Endothelial cell of umbilical vein (primary cell): ENCODE data around the gene OTX2. TPM values are rescaled to one million over a fixed set of nuclear protein-coding genes. Genes with fewer than 3 reads are reported as not detected.

Experiments
- BruUV-seq: library from RNA; stranded (reverse); fragments of 400-500 nt; replicated peaks from 2 replicates; lab custom pipeline; 2021; lab: Mats Ljungman, UMichigan
- CTCF ChIA-PET: fragments of 300-600, 350-600 bp; sonication (Branson Sonifier 250); formaldehyde crosslinking; loops from one replicate; lab custom pipeline; 2021; ENCODE audit warnings: antibody characterized with exemption, inconsistent platforms; lab: Charles Lee
- POLR2A ChIA-PET: fragments of 300-600, 350-600 bp; sonication (Branson Sonifier 250); formaldehyde crosslinking; loops from one replicate; lab custom pipeline; 2021; ENCODE audit warnings: antibody characterized with exemption, inconsistent platforms; lab: Charles Lee
- DNase-seq: peaks from one replicate; pipeline ENCODE4 v3.0.0-alpha.2; 2011; ENCODE audit warnings: low read depth, low spot score
- FAIRE-seq: peaks from 2 replicates; lab custom pipeline; 2011; peaks lifted over from hg19 to GRCh38; lab: Jason Lieb, UNC
- H2AFZ ChIP-seq: 2 replicates; pipeline ENCODE4 v1.6.0; 2012; ENCODE audit warnings: low read depth, low read length, control low read depth, inconsistent platforms
- H3K27ac ChIP-seq: 2 replicates; pipeline ENCODE4 v1.5.1; 2011; ENCODE audit warnings: low read depth, mild to moderate bottlenecking, control low read depth, low read length, moderate library complexity; ENCODE audit not compliant: insufficient read depth
- H3K27me3 ChIP-seq, 2 experiments: 2 replicates each; pipeline versions ENCODE4 v1.6.0 to v1.6.1; 2011; ENCODE audit warnings: low read length in 2 of 2, mixed read lengths in 1 of 2; ENCODE audit not compliant: control insufficient read depth in 2 of 2, insufficient read depth in 2 of 2
- H3K36me3 ChIP-seq, 2 experiments: 2 replicates in 1 of 2; 3 replicates in 1 of 2; pipeline ENCODE4 v1.5.1; 2011; ENCODE audit warnings: low read length in 2 of 2, mild to moderate bottlenecking in 1 of 2, moderate library complexity in 1 of 2; ENCODE audit not compliant: control insufficient read depth in 2 of 2, insufficient read depth in 2 of 2; ENCODE audit errors: extremely low read depth in 1 of 2
- H3K4me1 ChIP-seq: 3 replicates; pipeline ENCODE4 v1.5.1; 2011; ENCODE audit warnings: mild to moderate bottlenecking, low read length; ENCODE audit not compliant: control insufficient read depth, insufficient read depth; ENCODE audit errors: extremely low read depth
- H3K4me2 ChIP-seq: 2 replicates; pipeline ENCODE4 v1.6.1; 2011; ENCODE audit warnings: low read length, control low read depth, mixed read lengths; ENCODE audit not compliant: insufficient read depth
- H3K4me3 ChIP-seq, 3 experiments: fragments of 200-600 bp in 1 of 3; sonication (generic), shearing (Covaris generic) in 1 of 3; replicated peaks in 1 of 3; 2 replicates each; pipeline ENCODE4 v1.5.1; 2011 to 2016; ENCODE audit warnings: control low read depth in 3 of 3, low read length in 3 of 3, mild to moderate bottlenecking in 2 of 3, inconsistent platforms in 1 of 3, low read depth in 1 of 3, moderate library complexity in 1 of 3; ENCODE audit not compliant: insufficient read depth in 1 of 3
- H3K79me2 ChIP-seq: 2 replicates; pipeline ENCODE4 v1.6.0; 2012; ENCODE audit warnings: low read length, inconsistent platforms; ENCODE audit not compliant: control insufficient read depth, insufficient read depth
- H3K9ac ChIP-seq: replicated peaks from 2 replicates; pipeline ENCODE3; 2011; ENCODE audit warnings: low read length, control low read depth; ENCODE audit not compliant: insufficient read depth; ENCODE audit errors: extremely low read depth
- H3K9me1 ChIP-seq: replicated peaks from 3 replicates; pipeline ENCODE4 v1.6.0; 2011; ENCODE audit warnings: mild to moderate bottlenecking, low read length; ENCODE audit not compliant: control insufficient read depth, insufficient read depth; ENCODE audit errors: extremely low read depth
- H3K9me3 ChIP-seq: replicated peaks from 2 replicates; pipeline ENCODE4 v1.5.1; 2012; ENCODE audit warnings: low read length, inconsistent platforms; ENCODE audit not compliant: control insufficient read depth, insufficient read depth
- H4K20me1 ChIP-seq: replicated peaks from 2 replicates; pipeline ENCODE3; 2011; ENCODE audit warnings: mild to moderate bottlenecking, low read length; ENCODE audit not compliant: control insufficient read depth, insufficient read depth; ENCODE audit errors: extremely low read depth
- CTCF ChIP-seq, 2 donors: IDR thresholded peaks; 1 replicate in 1 of 2; 2 replicates in 1 of 2; pipeline ENCODE4 v1.5.1; 2011; ENCODE audit warnings: low read length in 2 of 2, mild to moderate bottlenecking in 2 of 2, moderate library complexity in 2 of 2, control low read depth in 1 of 2, inconsistent platforms in 1 of 2, low read depth in 1 of 2; ENCODE audit not compliant: insufficient read depth in 1 of 2; ENCODE audit errors: extremely low read depth in 1 of 2
- EZH2 ChIP-seq: IDR thresholded peaks from 2 replicates; pipeline ENCODE4 v1.6.1; 2012; ENCODE audit warnings: borderline replicate concordance, low read depth, mild to moderate bottlenecking, moderate library complexity, low read length, inconsistent platforms; ENCODE audit not compliant: severe bottlenecking
- FOS ChIP-seq: IDR thresholded peaks from 2 replicates; pipeline ENCODE4 v1.6.1; 2011; ENCODE audit warnings: mild to moderate bottlenecking, low read length, moderate library complexity, borderline replicate concordance; ENCODE audit not compliant: insufficient read depth
- GATA2 ChIP-seq: IDR thresholded peaks from 2 replicates; pipeline ENCODE4 v1.7.0; 2011; ENCODE audit warnings: low read depth, mild to moderate bottlenecking, moderate library complexity, mixed read lengths, low read length; ENCODE audit not compliant: insufficient read length, insufficient read depth
- JUN ChIP-seq: IDR thresholded peaks from 2 replicates; pipeline ENCODE4 v1.6.1; 2011; ENCODE audit warnings: borderline replicate concordance, low read depth; ENCODE audit not compliant: insufficient read length, insufficient read depth
- MAX ChIP-seq: IDR thresholded peaks from 2 replicates; pipeline ENCODE4 v1.6.1; 2011; ENCODE audit not compliant: insufficient read depth, insufficient read length
- MYC ChIP-seq: IDR thresholded peaks from one replicate; pipeline ENCODE4 v1.6.1; 2011; ENCODE audit warnings: mild to moderate bottlenecking, low read depth, low read length
- POLR2A ChIP-seq: IDR thresholded peaks from 2 replicates; pipeline ENCODE4 v1.6.1; 2012; ENCODE audit warnings: low read depth, mild to moderate bottlenecking, control low read depth, low read length
- POLR2AphosphoS5 ChIP-seq: IDR thresholded peaks from 2 replicates; pipeline ENCODE4 v1.6.1; 2012; ENCODE audit warnings: low read depth, mild to moderate bottlenecking, control low read depth, low read length, moderate library complexity; ENCODE audit not compliant: insufficient read depth
- dilution Hi-C: fragments of 300-500 bp; cut with MboI; formaldehyde crosslinking; loops from one replicate; pipeline ENCODE4 v1.15.0; 2019; ENCODE audit warnings: low sequenced_read_pairs; ENCODE audit not compliant: extremely low pct_ligation_motif_present
- intact Hi-C: fragments of 100-400 bp; cut with micrococcal nuclease; formaldehyde crosslinking; loops from one replicate; pipeline ENCODE4 v1.10.0; 2022
- polyA plus RNA-seq, 4 experiments: library from polyadenylated mRNA; depleted of rRNA in 3 of 4; stranded (reverse) in 3 of 4; unstranded in 1 of 4; fragments of >200 nt; gene quantifications; 2 replicates each; pipeline versions ENCODE4 v1.2.1 to v1.2.3, GENCODE V29; 2011 to 2012; ENCODE audit warnings: missing spikeins in 1 of 4
- total RNA-seq: library from RNA; stranded (reverse); gene quantifications from 2 replicates; pipeline ENCODE4 v1.2.3, GENCODE V29; 2021

OTX2 gene
- total and polyA plus RNA-seq, 2 donors (not counting 3 experiments of a cell fraction or from before 2014, with no cell fraction given), result not detected

GRCh38 chr14:56754921-56755320 is 55.4 kb downstream of the OTX2 start:
- Histone ChIP-seq H2AFZ (no peak overlapping the region), H3K4me3 (no peak overlapping the region), H3K27ac (no peak overlapping the region), H3K79me2 (no peaks in the 10 kb centered on the region), H4K20me1 (no peaks in the 10 kb centered on the region), H3K9ac (no peak overlapping the region), H3K4me2 (no peak overlapping the region), H3K36me3 (no peaks in the 10 kb centered on the region), H3K27me3 (no peaks in the 10 kb centered on the region), H3K4me1 (no peaks in the 10 kb centered on the region), H3K9me3 (no peaks in the 10 kb centered on the region), H3K9me1 (no peaks in the 10 kb centered on the region)
- no TSS peak for BruUV-seq
- FAIRE-seq (no peak), DNase-seq (no peak)
- POLR2A ChIA-PET, result no interaction called here
- intact Hi-C loops (no loop called here), dilution Hi-C loops (no loop called here)
- CTCF ChIA-PET, result no interaction called here
- TF ChIP-seq CTCF (IDR thresholded peaks at IDR 0.05; ENCODE audit: extremely low read depth in 1 of 2, insufficient read depth in 1 of 2, low read depth in 1 of 2, low read length in 2 of 2) (no peak), POLR2AphosphoS5 (no peak), MYC (no peak), MAX (no peak), GATA2 (no peak), FOS (no peak), EZH2 (no peak), POLR2A (no peak), JUN (no peak)
